Hematopoietic multipotent progenitor cell treated with erythropoietin and hydrocortisone succinate and interleukin-3 and kit ligand, for 17 days (in vitro differentiated cells): Measurements from ENCODE around the gene POLR3E.
A peak's percentile ranks its signal among the peaks of the same experiment; 100 is the strongest.
"Not testable (repeated sequence)": the region's sequence is repeated elsewhere in the genome, so short reads cannot be mapped to it uniquely, and the experiment has no call there.

Experiments used
- DNase-seq: peaks from one replicate; pipeline ENCODE4 v3.0.0-alpha.2; 2015; ENCODE audit warnings: low spot score

POLR3E gene

DNA sequence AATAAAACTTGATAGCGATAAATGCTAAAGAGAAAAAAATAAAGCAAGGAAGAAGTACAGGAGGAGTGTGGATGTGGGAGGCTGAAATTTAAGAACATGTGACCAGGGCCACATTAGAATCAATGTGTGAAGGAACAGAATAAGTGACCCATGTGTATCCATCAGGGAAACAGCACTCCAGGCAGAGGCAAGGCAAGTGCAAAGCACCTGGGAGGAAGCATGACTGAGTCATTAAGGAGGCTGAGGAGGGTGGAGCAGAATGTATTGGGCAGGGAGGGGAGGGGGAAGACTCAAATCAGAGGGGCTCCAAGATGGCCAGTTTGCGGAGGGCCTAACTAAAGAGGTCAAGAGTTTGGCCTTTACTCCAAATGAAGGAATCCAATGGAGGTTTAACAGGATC is 69.2 kb downstream of the POLR3E start:
- no peak for DNase-seq

DNA sequence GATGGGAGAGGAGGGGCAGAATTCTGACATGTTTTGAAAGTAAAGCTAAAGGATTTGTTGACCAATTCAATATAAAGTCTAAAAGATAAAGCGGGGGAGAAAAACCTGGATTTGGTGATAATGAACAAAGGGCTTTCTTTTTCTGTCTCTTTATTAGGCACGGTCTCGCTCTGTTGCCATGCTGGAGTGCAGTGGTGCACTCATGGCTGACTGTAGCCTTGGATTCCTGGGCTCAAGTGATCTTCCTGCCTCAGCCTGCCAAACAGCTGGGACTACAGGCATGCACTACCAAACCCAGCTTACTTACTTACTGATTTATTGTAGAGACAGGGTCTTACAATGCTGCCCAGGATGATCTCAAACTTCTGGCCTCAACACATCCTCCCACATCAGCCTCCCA is 69.7 kb downstream of the POLR3E start:
- DNase-seq, result no peak

DNA sequence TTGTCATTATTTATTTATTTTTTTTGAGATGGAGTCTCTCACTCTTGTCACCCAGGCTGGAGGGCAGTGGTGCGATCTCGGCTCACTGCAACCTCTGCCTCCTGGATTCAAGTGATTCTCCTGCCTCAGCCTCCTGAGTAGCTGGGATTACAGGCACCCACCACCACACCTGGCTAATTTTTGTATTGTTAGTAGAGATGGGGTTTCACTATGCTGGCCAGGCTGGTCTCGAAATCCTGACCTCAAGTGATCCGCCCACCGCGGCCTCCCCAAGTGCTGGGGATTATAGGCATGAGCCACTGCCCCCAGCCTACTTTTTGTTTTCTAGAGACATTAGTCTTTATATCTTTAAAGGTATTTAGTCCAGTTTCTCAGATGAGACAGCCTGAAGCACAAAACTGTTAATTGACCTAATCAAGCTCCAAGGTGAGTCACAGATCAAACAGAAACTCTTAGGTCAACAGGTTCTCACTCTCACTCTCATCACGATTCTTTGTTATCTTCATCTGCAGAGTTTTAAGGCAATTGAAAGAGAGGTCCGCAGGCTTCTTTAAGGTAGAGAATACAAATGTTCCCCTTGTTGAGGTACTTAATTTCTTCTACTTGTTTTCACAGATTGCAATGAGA is 71.1 kb downstream of the POLR3E start:
- DNase-seq, result not testable (repeated sequence)

DNA sequence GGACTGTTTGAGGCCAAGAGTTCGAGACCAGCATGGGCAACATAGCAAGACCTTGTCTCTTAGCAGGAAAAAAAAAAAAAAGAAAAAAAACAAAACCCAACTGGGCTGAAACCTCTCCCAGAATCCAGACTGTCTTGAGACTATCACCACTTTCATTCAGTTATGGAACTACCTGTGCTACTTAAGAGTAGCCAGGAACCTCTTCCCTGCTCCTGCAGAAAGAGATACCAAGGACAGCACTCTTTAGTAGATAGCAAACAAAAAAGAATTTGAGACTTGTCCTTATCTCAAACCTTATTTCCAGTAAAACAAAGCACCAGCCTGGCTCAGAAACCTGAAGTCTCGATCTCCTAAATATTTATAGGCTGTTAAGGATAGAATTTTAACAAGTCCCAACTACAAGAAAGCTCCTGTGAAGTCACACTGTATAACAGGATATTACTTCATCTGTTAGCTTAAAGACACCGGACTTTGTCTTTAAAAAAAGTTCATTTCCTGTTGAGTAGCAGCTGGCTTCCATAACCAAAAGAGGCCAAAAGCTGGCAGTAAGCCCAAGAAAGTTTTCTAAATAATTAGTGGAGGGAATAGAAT is 72.1 kb downstream of the POLR3E start:
- peak; percentile 30 for DNase-seq

DNA sequence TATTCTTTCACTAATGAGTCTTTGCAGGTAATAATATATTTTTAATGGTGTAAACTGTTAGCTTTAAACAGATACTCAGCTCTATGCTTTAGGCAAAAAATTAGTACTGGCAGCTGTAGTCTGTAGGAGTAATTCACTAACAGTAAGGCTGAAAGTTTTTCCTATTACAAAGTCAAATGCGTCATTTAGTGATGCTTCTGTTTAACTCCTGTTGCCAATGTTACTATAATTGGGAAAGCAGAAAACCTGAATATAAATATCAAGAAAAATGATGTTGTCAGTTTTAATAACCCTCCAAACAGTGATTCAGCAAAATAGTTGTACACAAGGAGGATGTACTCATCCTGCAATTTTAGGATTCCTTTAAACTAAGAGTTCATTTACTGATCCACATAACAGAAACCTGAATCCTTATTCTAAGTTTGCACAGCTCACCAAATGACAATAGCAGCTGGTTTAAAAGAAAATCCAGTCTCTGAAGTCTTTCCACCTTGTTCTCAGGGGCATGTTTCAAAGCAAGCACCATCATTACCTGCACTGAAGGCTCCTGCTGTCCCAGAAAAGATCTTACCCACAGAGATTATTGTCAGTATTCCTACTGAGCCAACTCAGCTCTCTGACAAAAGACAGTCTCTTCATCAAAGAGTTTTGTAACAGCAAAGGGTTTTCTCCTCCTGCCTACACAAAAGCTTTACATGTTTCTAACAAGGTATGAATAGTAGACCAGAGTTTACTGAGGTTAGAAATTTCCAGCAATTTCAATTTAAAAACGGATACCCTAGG is 73.0 kb downstream of the POLR3E start:
- peak; percentile 50 for DNase-seq

DNA sequence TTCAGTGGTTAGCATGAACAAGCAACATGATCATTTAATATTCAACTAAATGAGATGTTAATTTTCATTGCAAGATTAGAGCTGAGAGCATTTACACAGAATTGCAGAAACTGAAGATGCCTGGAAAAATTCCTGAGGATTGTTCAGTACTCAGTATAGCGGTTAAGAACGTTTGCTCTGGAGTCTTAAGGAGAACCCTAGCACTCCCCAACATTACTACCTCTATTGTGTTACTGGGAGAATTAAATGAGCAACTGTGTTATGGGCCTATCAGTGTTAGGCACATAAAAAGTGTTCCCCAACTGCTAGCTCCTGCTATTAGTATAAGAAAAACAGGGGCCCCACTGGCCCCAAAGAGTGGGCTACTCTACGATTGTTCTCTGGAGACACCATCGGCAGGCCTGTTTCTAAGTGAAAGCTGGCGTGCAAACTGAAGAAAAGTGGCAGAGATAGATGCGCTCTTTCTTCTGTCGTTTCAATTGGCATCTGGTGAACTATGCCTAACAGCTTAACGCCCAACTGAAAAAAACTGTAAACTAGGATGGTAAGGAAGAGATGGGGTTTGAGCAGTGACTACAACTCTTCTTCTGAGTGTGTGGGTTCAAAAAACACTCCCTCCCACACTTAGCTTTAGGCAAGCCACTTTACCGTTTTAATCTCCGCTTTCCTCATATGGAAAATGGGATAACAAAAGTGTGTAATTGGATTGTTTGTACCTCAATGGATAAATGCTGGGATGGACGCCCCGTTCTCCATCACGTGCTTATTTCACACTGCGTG is 75.9 kb downstream of the POLR3E start:
- DNase-seq, result no peak

DNA sequence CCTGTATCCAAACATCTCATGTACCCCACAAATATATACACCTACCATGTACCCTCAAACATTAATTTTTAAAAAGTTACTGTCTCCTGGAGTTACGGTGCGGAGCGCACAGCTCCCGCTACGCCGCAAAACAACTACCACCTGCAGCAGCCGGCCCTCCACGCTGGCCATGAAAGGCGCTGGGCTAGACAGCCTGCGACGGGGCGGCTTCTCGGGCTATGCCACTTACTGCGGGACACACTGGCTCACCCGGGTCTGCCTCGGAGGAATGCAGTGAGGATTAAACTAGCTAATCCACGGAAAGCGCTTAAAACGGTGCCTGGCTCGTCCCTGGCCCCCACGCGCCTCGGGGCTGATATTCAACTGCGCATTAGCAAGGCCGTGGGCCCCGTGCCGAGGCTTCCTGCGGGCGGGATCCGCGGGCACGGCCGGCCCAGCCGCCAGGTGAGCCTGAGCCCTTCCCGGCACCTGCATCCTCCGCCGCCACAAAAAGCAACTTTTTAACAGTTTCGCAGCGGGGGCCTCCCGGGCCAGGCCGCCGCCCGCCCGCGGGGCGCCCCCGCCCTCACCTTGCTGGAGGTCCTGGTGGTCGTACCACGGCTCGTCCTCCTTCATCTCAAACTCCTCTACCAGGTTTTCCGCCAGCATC is 76.6 kb downstream of the POLR3E start:
- DNase-seq, result peak; percentile 34

DNA sequence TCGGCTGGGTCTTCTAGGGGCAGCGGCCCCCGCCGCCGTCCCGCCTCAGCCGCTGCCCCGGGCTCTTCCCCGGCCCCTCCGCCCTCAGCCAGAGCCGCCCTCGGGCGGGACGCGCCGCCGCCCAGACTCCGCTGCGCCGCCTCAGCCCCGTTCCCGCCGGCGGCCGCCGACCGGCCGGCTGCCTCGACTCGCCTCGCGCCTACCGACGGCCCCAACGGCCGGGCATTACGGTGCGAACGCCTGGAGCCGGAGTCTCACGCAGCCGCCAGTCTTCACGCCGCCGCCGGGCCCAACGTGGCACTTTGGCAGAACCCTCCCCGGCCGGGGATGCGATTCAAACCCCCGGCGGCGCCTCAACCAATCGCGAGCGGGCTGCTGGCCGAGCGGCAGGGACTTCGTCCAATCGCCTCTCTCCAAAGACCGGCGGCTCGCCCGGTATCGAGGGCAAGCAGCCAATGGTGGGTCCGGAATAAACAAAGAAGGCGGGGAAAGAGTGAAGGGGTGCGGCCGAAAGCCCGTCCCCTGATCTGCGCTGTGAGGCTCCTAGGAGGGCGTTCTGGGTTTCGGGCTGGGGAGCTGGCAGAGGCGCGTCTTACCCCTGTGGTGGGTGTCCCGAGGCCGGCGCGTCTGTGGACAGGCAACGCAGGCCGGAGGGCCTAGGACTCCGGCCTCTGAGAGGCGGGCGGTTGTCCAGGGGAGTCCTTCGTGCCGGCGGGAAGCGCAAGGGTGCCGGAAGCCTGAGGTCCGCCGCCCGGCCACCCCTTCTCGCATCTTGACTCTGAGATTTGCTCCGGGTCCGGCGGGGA is 77.3 kb downstream of the POLR3E start, which contains the start of gene CDR2:
Gene CDR2, minus strand, starts transcription at position 309 of the 806 bp plus-strand sequence. CDS start 310 bp downstream, outside the sequence.
- DNase-seq, result peak; percentile 98

DNA sequence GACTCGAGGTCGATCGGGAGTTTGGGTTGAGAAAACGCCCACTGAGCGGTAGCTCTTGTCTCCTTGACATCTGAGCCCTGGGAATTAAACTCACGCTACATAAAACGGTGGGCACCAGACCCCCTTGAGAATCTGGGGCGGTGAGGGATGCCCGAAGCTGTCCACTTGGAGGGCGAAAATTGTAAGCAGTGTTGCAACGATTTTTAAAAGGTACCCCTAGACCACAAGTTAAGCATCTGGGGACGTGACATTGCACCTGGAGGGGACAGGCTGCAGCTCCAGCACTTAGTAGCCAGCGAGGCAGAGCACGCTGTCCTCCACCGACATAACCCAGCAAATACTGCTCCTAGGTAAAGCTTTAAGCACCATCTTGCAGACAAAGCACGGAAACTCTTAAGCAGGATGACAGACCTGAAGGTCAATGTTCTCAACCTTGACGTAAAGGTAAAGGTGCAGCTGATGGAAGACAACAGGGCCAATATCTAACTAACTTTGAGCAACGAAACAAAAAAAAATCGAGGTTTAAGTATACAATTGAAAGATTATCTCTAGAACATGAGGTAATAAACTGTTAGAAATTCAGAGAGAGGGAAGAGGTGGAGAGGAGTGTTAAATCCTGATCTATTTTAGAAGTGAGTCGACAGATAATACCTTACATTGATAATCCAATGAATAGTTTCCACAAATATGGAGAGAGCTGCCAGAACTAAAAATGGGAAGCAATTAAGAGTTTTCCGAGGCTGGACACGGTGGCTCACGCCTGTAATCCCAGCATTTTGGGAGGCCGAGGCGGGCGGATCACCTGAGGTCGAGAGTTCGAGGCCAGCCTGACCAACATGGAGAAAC is 78.1 kb downstream of the POLR3E start:
- DNase-seq, result no peak

DNA sequence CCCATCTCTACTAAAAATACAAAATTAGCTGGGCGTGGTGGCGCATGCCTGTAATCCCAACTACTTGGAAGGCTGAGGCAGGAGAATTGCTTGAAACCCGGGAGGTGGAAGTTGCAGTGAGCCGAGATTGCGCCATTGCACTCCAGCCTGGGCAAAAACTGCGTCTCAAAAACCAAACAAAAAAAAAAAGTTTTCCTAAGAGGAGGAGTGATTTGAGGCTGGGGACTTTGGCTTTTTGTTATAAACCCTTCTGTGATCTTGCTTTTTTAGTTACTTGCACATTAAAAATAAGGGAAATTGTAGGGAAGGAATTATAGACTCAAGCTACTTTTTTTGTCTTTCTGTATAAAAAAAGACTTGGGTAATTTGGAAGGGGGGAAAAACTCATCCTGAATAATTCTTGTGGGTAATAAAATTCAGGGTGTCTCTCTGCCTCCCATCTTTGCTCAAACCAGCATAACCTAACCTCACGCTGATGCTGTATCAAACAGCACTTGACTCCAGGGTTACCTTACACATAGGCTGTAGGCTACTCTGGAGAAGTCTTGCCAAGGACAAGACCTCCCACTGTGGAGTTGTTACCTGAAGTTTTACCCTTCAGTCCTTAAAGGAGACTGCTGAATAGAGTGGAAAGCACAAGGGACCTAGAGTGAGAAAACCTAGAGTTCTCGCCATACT is 78.9 kb downstream of the POLR3E start:
- no peak for DNase-seq

DNA sequence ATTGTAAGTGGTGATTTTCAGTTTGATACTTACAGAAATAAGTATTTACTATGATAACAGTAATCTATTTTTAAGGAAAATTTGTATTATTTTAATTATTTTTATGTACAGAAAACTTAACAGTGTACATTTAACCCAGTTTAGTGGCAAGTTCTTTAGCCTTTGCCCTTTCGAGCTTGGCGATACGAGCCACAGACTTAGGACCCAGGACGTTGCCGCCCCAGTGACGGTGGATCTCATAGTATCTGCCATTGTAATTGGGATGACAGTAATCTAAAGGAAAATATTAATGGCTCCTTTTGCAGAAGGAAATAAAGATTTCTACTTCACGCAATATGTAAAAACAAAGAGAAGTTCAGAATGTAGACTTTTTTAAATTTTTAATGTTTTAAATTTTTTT is 82.4 kb downstream of the POLR3E start:
- DNase-seq, result no peak

DNA sequence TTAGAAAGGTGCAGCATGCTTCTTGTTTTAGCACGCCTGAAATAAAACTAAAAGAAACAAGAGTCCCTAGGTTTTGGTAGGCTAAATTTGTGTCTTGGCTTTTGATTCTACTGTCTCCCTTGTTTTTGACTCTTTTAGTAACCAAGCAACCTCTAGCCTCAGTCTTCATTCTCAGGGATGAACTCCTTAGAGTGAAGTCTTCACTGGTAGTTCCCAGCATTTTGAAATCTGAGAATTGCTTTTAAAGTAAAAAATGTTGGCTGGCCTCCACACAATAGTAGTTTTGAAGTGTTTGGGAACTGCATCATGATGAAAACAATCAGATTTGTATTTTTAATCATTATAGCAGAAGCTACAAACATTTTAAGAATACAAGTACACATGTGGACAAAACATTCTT is 83.3 kb downstream of the POLR3E start:
- no peak for DNase-seq

DNA sequence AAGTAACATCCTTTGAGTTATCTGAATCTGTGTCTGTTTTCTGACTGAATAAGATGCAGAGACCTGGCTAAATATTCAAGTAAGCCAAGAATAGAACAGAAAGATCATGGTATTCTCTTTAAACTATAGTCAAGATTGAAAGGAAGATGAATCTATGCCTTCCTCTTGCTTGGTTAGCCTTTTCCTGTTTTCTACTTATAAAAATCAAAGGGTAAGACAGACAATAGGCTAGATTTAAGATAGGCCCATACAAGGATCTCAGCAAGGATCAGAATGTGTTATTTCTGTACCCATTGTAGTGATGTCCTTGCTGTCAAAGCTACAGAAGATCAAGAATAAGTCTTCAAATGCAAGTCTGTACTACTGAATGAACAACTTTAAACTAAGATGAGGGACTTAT is 84.2 kb downstream of the POLR3E start:
- DNase-seq, result no peak

DNA sequence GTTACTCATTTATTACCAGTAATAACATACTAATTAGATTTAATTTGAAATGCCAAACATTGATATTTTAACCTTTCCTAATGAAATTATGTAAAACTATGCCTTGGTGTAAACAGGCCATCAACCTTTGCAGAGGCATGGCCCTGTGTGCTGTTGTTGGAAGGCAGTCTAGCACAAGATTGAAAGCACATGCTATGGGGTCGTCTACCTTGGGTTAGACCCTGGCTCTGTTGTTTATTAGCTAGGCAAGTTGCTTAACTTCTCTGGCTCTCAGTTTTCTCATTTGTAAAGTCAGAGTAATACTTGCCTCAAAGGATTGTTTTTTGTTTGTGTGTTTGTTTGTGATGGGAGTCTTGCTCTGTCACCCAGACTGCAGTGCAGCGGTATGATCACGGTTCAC is 86.6 kb downstream of the POLR3E start:
- DNase-seq, result no peak
